Activated naive CD8-positive, alpha-beta T cell treated with anti-CD3 and anti-CD28 coated beads, Interleukin-2, amount 50 U/mL, for 24 hours (primary cell): ENCODE measurements around the gene TMC8.

Source experiments
- ATAC-seq: fragments of 150-1000 bp; cut with Tn5 transposase; one replicate; pipeline ENCODE4 v1.10.0; 2021
- DNase-seq: peaks from one replicate; pipeline ENCODE4 v3.0.0; 2021
- H3K27ac Mint-ChIP-seq: one replicate; pipeline ENCODE4 v1.8.0; 2021; ENCODE audit warnings: mild to moderate bottlenecking, mixed read lengths
- H3K27me3 Mint-ChIP-seq: one replicate; pipeline ENCODE4 v1.8.0; 2021; ENCODE audit warnings: mixed read lengths
- H3K36me3 Mint-ChIP-seq: one replicate; pipeline ENCODE4 v1.8.0; 2021; ENCODE audit warnings: low read depth, mixed read lengths
- H3K4me1 Mint-ChIP-seq: one replicate; pipeline ENCODE4 v1.8.0; 2021; ENCODE audit warnings: mixed read lengths
- H3K4me3 Mint-ChIP-seq: one replicate; pipeline ENCODE4 v1.8.0; 2021; ENCODE audit warnings: mild to moderate bottlenecking, moderate library complexity, mixed read lengths
- H3K9me3 Mint-ChIP-seq: one replicate; pipeline ENCODE4 v1.8.0; 2021; ENCODE audit warnings: mixed read lengths

The TMC8 gene

DNA sequence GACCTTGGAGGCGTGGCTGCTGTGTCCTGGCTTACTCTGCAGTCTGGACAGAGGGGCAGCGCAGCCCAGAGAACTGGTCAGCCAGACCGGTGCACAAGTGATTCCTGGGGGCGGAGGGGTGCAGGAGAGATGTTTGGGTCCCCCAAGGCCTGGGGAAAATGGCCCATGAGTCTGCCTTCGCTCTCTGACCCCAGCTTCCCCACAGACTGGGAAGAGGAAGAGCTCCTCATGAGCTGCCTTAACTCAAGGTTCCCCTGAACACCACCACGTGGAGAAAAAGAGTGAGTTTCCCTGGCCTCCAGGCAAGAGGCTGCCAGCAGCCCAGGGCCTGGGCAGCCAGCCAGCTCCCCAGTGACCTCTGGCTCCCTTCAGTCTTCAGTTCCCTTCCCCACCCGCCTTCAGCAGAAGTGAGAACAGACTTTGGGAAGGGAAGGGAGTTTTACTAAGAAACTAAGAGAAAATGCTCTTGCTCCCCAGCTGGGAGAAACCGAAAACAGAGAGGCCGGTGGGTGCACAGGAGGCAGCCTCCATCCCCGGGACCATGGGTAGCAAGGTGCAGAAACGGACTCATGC lies 13.7 kb downstream of the TMC8 start:
- Mint-ChIP-seq H3K4me1 (peaks cover 54% of the 10 kb centered on the region), H3K36me3 (peaks cover 13% of the 10 kb centered on the region), H3K27me3 (no peaks in the 10 kb centered on the region), H3K4me3 (no peak overlapping the region), H3K27ac (no peak overlapping the region), H3K9me3 (no peaks in the 10 kb centered on the region)
- DNase-seq (no peak), ATAC-seq (no peak)

DNA sequence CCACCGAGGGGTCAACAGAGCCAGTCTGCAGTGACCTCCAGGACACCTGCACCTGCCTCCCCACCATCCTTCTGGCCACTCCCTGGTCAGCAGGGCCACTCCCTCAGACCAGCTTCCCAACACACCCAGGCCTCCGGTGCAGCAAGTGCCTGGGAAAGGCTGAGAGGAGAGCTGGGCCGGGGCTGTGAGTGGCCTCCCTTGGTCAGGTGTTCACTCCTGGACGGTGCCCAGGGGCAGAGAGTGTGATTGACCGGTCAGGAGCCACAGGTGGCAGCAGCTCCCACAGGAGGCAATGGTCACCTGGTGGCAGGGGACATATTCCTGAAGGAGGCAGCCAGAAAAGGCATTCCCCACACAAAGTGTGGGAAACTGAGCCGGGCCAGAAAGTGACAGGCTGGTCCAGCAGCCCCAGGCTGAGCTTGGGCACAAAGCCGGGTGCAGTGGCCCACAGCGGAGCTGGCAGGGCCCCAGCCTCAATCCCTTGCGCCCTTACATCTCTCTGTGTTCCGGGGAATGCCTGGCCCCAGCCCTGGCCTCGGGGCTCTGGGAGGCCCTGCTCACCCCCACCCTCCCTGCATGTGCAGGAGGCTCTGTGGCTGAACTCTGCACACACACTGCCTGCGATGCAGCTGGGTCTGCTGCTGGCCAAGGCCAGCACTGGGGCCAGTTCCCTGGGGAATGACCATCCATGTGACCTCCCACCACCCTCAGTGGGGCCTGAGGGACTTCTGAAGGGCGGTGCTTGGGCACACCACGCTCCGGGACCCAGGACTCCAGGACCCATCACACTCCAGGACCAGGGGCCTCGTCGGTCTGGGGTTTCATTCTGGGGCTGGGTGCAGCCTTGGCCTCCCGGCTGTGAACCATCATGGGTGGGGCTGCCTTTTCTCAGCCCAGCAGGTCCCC lies 14.4 kb downstream of the TMC8 start:
- H3K36me3 Mint-ChIP-seq, result peaks cover 9% of the 10 kb centered on the region
- peaks cover 50% of the 10 kb centered on the region for H3K4me1 Mint-ChIP-seq
- H3K9me3 Mint-ChIP-seq, result no peaks in the 10 kb centered on the region
- no peak overlapping the region for H3K27ac Mint-ChIP-seq
- H3K4me3 Mint-ChIP-seq, result no peak overlapping the region
- no peaks in the 10 kb centered on the region for H3K27me3 Mint-ChIP-seq
- ATAC-seq (no peak), DNase-seq (no peak)

DNA sequence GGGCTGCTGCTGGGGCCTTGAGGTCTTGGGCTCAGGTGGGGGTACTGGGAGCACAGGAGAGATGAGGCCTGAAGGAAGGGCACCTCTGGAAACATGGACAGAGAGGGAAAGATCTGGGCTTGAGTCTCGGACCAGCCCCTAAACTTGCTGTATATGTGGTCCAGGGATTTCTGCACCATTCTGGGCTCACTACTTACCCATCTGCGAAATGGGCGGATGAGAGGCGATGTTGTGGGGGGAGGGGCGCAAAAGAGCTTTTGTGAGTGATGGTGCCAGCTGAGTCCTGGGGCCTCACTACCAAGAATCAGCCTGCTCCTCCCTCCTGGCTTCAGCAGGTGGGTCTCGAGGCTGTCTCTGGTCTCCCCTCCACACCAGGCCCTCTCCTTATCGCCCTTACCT lies 15.9 kb downstream of the TMC8 start:
- no peak overlapping the region for H3K4me3 Mint-ChIP-seq
- ATAC-seq (no peak), DNase-seq (no peak)
- H3K36me3 Mint-ChIP-seq, result peaks cover 2% of the 10 kb centered on the region
- H3K27me3 Mint-ChIP-seq, result no peaks in the 10 kb centered on the region
- H3K27ac Mint-ChIP-seq, result peak overlapping the region; percentile 69
- H3K4me1 Mint-ChIP-seq, result peaks cover 42% of the 10 kb centered on the region
- no peaks in the 10 kb centered on the region for H3K9me3 Mint-ChIP-seq

DNA sequence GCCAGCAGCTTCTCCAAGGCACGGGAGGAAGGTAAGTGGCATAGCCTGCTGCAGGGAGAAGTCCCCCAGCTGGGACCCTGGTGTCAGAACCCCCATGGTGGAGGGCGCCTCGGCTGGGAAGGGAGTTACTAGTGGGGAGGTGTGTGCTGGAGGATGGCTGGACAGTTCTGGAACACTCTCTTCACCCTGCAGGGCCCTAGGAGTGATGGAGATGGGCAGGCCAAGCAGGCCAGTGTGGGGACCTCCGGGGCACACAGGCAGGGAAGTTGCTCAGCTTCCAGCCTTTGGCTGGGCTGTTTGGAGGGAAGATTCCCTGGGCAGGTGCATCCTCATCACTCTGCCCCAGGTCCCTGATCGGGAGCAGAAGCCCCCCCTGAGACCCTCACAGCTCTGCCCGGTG lies 16.3 kb downstream of the TMC8 start:
- Mint-ChIP-seq H3K9me3 (no peaks in the 10 kb centered on the region), H3K4me1 (peaks cover 38% of the 10 kb centered on the region), H3K4me3 (no peak overlapping the region), H3K27me3 (no peaks in the 10 kb centered on the region), H3K27ac (peak overlapping the region; percentile 69), H3K36me3 (no peaks in the 10 kb centered on the region)
- DNase-seq (no peak), ATAC-seq (no peak)

DNA sequence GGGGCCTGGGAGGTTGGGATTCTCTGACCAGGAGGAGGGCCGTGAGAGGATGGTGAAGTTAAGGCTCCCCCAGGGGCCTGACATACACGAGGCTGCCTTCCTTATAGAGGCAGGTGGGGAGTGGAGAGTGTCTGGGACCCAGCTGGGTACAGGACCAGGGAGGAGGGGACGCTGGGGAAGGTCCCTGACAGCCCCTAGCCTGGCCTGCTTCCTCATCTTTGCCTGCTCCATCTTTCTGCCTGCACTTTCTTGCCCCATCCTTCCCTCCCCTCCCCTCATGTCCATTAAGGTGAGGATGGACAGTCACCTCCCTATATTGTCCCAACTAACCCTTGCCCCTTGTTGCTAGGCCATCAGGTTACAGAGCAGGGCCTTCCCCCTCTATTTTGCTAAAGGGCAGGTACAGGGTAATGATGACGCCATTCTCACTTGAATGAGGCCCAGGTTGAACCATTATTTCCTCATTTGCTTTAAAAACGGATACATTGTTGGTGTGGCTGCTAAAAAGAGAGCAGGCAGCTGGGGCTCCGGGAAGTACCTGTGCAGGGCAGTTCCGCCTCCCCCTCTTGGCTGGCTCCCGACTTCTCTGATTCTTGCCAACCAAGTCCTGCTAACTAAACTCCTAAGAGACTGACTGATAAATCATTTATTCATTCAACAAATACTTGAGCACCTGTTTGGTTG lies 16.9 kb downstream of the TMC8 start:
- Mint-ChIP-seq H3K27me3 (no peaks in the 10 kb centered on the region), H3K4me1 (peaks cover 33% of the 10 kb centered on the region), H3K4me3 (no peak overlapping the region), H3K36me3 (no peaks in the 10 kb centered on the region), H3K27ac (peak overlapping the region; percentile 69), H3K9me3 (no peaks in the 10 kb centered on the region)
- DNase-seq, result no peak
- ATAC-seq, result peak; percentile 29

DNA sequence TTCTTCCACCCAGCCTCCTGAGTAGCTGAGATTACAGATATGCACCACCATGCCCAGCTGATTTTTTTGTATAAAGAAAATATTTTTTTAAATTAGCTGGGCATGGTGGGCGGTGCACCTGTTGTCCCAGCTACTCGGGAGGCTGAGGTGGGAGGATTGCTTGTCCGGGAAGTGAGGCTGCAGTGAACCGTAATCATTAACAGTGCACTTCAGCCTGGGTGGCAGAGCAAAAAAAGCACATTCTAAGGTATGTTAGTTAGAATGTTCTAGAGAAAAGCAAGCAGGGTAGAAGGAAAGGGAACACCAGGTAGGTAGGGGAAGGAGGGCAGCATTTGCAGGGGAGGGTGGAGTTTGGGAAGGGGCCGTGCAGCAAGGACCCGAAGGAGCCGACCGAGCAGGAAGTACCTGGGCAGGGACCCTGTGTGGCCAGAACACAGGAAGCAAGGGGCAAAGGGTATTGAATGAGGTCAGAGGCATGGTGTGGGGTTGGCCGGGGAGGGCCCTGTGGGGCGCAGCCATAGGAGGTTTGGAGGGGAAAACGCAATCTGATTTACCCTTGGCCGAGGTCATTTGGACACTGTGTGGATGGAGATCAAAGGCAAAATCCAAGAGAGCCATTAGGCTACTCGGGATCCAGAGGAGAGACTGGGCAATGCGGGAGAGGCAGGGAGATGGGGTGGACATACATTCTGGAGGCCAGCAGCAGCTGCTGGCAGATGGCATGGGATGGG lies 17.9 kb downstream of the TMC8 start:
- ATAC-seq, result no peak
- H3K36me3 Mint-ChIP-seq, result no peaks in the 10 kb centered on the region
- peaks cover 31% of the 10 kb centered on the region for H3K4me1 Mint-ChIP-seq
- no peaks in the 10 kb centered on the region for H3K27me3 Mint-ChIP-seq
- no peaks in the 10 kb centered on the region for H3K9me3 Mint-ChIP-seq
- no peak overlapping the region for H3K4me3 Mint-ChIP-seq
- peak overlapping the region; percentile 35 for H3K27ac Mint-ChIP-seq
- DNase-seq, result no peak

DNA sequence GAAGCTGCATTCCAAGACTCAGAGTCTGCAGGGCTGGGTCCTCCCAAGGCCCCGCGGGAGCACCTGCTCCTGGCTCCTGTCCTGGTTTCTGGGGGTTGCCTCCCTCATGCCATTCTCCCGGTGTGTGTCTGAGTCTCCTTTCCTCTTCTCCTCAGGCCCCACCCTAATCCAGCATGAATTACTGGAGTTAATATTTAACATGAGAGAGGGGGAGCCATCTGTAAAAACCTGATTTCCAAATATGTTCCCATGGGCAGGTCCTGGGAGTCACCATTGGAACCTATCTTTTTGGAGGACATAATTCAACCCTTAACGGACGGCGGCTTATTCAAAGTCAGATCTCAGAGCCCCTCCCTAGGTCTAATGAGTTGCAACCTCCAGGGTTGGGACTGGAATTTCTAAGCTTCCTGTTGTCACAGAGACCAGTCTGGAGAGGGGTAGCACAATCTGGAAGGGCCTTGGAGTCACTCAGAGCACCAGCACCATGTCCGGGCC lies 21.0 kb downstream of the TMC8 start:
- ATAC-seq, result no peak
- no peaks in the 10 kb centered on the region for H3K27me3 Mint-ChIP-seq
- no peaks in the 10 kb centered on the region for H3K36me3 Mint-ChIP-seq
- H3K27ac Mint-ChIP-seq, result no peak overlapping the region
- no peaks in the 10 kb centered on the region for H3K9me3 Mint-ChIP-seq
- no peak for DNase-seq
- H3K4me3 Mint-ChIP-seq, result no peak overlapping the region
- H3K4me1 Mint-ChIP-seq, result peaks cover 27% of the 10 kb centered on the region

DNA sequence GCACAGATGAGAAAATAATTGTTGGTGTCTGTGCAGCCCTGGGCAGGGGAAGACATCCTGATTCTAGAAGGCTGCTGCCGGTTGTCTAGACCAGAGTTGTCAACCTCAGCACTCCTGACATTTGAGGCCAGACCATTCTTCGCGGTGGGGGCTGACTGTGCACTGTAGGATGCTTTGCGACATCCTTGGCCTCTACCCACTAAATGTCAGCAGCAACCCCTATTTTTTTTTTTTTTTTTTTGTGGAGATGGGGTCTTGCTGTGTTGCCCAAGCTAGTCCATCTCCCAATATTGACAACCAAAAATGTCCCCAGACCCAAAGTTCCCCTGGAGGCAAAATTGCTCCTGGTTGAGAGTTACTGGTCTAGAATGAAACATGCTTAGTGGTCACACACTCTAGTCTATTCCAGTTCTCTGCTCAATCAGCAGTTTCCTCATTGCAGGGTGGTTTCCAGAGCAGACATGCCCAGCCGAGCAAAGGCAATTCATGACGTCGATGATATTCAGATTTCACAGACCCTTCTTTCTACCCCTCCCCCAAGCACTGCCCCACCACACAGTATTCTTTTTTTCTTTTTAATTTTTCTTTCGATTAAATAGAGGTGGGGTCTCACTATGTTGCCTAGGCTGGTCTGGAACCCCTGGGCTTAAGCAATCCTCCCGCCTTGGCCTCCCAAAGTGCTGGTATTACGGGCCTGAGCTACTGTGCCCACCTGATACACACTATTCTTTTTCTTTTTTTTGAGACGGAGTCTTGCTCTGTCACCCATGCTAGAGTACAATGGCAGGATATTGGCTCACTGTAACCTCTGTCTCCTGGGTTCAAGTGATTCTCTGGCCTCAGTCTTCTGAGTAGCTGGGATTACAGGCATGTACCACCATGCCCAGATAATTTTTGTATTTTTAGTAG lies 24.6 kb downstream of the TMC8 start:
- H3K27ac Mint-ChIP-seq, result peak overlapping the region; percentile 60
- H3K36me3 Mint-ChIP-seq, result no peaks in the 10 kb centered on the region
- no peaks in the 10 kb centered on the region for H3K27me3 Mint-ChIP-seq
- ATAC-seq (peak; percentile 74), DNase-seq (peak; percentile 34)
- H3K9me3 Mint-ChIP-seq, result no peaks in the 10 kb centered on the region
- H3K4me3 Mint-ChIP-seq, result no peak overlapping the region
- peaks cover 16% of the 10 kb centered on the region for H3K4me1 Mint-ChIP-seq

DNA sequence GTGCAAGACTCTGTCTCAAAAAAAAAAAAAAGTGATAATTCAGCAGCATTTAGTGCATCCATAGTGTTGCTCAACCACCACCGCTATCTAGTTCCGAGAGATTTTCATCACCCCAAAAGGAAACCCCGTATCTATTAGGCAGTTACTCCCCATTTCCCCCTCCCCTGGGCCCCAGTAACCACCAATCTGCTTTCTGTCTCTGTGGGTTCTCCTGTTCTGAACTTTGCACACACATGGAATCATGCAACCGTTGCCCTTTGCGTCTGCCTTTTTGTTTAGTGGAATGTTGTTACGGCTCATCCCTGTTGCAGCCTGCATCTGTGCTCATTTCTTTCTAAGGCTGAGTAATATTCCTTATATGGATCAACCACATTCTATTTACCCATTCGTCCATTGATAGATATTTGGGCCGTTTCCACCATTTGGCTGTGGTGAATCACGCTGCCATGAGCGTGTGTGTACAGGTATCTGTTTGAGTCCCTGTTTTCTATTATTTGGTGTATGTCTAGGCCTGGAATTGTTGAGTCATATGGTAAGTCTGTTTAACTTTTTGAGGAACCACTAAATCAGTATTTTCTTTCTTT lies 29.1 kb downstream of the TMC8 start:
- Mint-ChIP-seq H3K4me1 (peaks cover 14% of the 10 kb centered on the region), H3K27ac (peak overlapping the region; percentile 33), H3K27me3 (no peaks in the 10 kb centered on the region), H3K9me3 (no peaks in the 10 kb centered on the region), H3K4me3 (no peak overlapping the region), H3K36me3 (no peaks in the 10 kb centered on the region)
- no peak for DNase-seq
- ATAC-seq, result peak; percentile 70

DNA sequence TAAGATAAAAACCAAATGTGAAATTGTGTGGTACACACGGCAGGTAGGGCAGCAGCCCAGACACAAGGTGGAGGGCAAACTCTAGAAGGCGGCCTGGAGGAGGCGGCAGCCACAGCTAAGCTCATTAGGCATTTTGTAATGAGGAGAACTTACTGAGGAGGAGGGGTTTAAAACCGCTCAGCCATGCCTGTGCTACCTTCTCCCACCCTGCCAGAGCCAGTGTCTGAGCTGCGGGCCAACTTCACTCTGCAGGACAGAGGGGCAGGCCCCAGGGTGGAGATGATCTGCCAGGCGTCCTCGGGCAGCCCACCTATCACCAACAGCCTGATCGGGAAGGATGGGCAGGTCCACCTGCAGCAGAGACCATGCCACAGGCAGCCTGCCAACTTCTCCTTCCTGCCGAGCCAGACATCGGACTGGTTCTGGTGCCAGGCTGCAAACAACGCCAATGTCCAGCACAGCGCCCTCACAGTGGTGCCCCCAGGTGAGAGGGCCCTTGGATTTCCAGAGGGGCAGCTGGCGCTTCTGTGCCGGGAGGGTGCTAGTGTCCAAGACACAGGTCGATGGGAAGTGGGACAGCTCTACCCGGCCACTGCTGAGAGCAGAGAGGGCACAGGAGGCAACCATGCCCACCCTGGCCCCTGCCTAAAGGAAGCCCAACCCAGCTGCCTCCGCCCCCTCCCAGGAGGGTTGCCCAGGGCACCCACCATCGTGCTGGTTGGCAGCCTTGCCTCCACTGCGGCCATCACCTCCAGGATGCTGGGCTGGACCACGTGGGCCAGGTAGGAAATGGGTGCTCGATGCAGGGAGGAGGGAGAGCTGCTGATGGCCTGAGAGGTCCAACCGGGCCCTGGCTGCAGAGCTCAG lies 33.5 kb downstream of the TMC8 start:
- Mint-ChIP-seq H3K9me3 (no peaks in the 10 kb centered on the region), H3K4me3 (no peak overlapping the region), H3K36me3 (no peaks in the 10 kb centered on the region), H3K4me1 (peaks cover 9% of the 10 kb centered on the region), H3K27me3 (no peaks in the 10 kb centered on the region), H3K27ac (no peak overlapping the region)
- DNase-seq (no peak), ATAC-seq (no peak)

DNA sequence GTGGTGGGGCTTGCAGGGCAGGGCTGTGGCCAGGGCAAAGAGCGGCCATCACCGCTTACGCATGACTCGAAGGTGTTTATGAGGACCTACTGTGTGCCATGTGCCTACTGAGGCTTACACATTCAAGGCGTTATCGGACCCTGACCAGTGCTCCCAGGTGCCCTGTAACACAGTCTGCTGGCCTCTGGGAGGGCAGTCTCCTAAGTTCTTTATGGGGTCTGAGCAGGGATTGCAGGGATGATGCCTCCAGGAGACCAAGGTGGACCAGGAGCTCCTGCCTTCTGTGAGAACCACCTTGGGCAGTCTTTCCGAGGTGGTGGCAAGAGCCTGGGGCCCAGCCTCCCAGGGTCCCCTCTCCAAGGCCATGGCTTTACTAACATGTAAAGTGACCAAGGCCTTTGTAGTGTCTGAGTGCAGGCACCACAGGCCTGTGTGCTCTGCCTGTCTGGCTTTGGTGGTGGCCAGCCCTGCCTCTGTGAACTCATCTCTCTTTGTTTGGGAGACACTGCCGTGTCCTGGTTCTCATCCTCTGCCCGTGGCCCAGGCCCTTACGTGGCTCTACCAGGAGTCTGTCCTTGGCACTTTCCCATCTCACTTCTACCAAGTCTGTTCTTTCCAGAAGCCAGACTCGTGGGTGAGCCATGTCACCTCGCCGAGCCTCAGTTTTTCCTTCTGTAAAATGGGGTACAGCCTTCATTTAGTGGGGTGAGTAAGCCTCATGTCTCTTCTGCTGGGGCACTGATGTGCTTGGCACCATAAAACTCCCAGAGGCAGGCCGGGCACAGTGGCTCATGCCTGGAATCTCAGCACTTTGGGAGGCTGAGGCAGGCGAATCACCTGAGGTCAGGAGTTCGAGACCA lies 34.4 kb downstream of the TMC8 start:
- Mint-ChIP-seq H3K4me3 (no peak overlapping the region), H3K9me3 (no peaks in the 10 kb centered on the region), H3K36me3 (no peaks in the 10 kb centered on the region), H3K4me1 (peaks cover 7% of the 10 kb centered on the region), H3K27me3 (no peaks in the 10 kb centered on the region), H3K27ac (no peak overlapping the region)
- ATAC-seq (no peak), DNase-seq (no peak)

DNA sequence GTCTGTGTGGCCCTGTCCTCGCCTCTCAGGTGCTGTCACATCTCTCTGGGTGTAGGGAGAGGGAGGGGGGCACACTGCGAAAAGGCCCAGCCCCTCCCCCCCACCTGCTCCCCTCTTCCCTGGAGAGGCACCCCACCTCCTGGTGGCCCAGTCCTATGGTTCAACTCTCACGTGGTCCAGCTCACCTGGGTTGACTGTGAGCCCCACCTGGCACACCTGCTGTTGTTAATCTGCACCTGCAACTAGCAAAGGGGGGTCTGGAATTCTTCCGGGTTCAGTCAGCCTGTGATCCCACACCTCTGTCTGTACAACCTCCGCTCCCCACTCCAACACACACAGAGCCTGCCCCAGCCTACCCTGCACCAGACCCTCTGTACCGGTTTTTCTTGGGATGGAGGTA lies 35.8 kb downstream of the TMC8 start:
- Mint-ChIP-seq H3K4me3 (no peak overlapping the region), H3K36me3 (peaks cover 3% of the 10 kb centered on the region), H3K9me3 (no peaks in the 10 kb centered on the region), H3K27me3 (no peaks in the 10 kb centered on the region), H3K27ac (no peak overlapping the region), H3K4me1 (peaks cover 16% of the 10 kb centered on the region)
- DNase-seq (no peak), ATAC-seq (no peak)
